IMR-90 (cell line): ENCODE data around the gene CYP24A1.

Source experiments
- BHLHE40 ChIP-seq: fragments of 150-350 bp; IDR thresholded peaks from 2 replicates; pipeline ENCODE4 v1.6.1; 2016; ENCODE audit warnings: mild to moderate bottlenecking, low read depth, low read length
- CEBPB ChIP-seq: IDR thresholded peaks from 2 replicates; pipeline ENCODE4 v1.6.1; 2012; ENCODE audit warnings: low read depth, low read length, improper control_type of control experiment
- CHD1 ChIP-seq: IDR thresholded peaks from 2 replicates; pipeline ENCODE4 v1.6.1; 2012; ENCODE audit warnings: low read depth, low read length, improper control_type of control experiment
- CTCF ChIP-seq: conservative IDR thresholded peaks from 2 replicates; pipeline ENCODE4 v1.5.1; 2012; ENCODE audit warnings: mild to moderate bottlenecking, low read depth, low read length, improper control_type of control experiment
- MAZ ChIP-seq: IDR thresholded peaks from 2 replicates; pipeline ENCODE4 v1.6.1; 2012; ENCODE audit warnings: low read depth, mild to moderate bottlenecking, low read length, improper control_type of control experiment, moderate library complexity, borderline replicate concordance
- MXI1 ChIP-seq: IDR thresholded peaks from 2 replicates; pipeline ENCODE4 v1.6.1; 2012; ENCODE audit warnings: low read depth, mild to moderate bottlenecking, low read length, moderate library complexity, borderline replicate concordance
- POLR2A ChIP-seq: IDR thresholded peaks from 2 replicates; pipeline ENCODE4 v1.6.1; 2012; ENCODE audit warnings: mild to moderate bottlenecking, low read depth, low read length
- RAD21 ChIP-seq: IDR thresholded peaks from 2 replicates; pipeline ENCODE4 v1.6.1; 2012; ENCODE audit warnings: low read length, improper control_type of control experiment
- RCOR1 ChIP-seq: IDR thresholded peaks from 2 replicates; pipeline ENCODE4 v1.6.1; 2012; ENCODE audit warnings: mild to moderate bottlenecking, low read length, improper control_type of control experiment; ENCODE audit not compliant: insufficient replicate concordance
- RFX5 ChIP-seq: IDR thresholded peaks from 2 replicates; pipeline ENCODE4 v1.8.0; 2012; ENCODE audit warnings: low read depth, mild to moderate bottlenecking, low read length, moderate library complexity
- USF2 ChIP-seq: fragments of 150-350 bp; IDR thresholded peaks from 2 replicates; pipeline ENCODE4 v1.6.1; 2017; ENCODE audit warnings: mild to moderate bottlenecking, antibody characterized with exemption, low read length, low read depth

DNA sequence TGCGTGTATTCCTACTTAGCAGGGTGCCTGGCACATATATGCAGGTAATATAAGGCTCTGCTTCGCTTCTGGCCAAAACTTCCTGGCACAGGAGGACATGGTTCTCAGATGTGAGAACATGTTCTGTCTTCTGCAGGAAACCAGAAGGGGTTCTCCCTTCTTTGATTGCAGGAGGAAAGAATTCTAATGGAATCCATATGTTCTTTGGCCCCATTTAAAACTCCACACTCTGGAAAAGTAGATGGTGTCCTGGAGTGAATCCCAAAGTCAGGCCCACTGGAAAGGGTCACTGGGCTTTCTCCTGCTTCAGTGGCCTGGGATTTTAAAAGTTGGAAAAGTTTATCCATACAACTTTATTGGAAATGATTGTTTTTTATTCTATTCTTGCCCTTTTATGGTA, 16.4 kb upstream of the CYP24A1 start:
- TF ChIP-seq CTCF (no peak), POLR2A (no peak), RCOR1 (no peak), USF2 (no peak), CHD1 (no peak), CEBPB (no peak), RAD21 (no peak), RFX5 (no peak), BHLHE40 (no peak), MAZ (no peak), MXI1 (no peak)
